H9 (cell line): ENCODE measurements around the gene CCNQ. TPM values are rescaled to one million over a fixed set of nuclear protein-coding genes. Genes with fewer than 3 reads are reported as not detected.

Experiments
- DNase-seq: peaks from one replicate; pipeline ENCODE4 v3.0.0-alpha.2; 2017
- H2AFZ ChIP-seq: one replicate; pipeline ENCODE4 v1.6.1; 2013; ENCODE audit warnings: mild to moderate bottlenecking, low read length, control low read depth, moderate library complexity
- H2AK5ac ChIP-seq: 2 replicates; pipeline ENCODE4 v1.6.1; 2013; ENCODE audit warnings: low read length, control low read depth, mixed read lengths; ENCODE audit not compliant: insufficient read length
- H2BK120ac ChIP-seq: one replicate; pipeline ENCODE4 v1.6.1; 2013; ENCODE audit warnings: low read depth, mild to moderate bottlenecking, low read length, control low read depth, inconsistent platforms; ENCODE audit not compliant: poor library complexity, severe bottlenecking
- H2BK12ac ChIP-seq: 2 replicates; pipeline ENCODE4 v1.6.1; 2013; ENCODE audit warnings: low read length, control low read depth, mixed read lengths, low read depth; ENCODE audit not compliant: insufficient read length
- H2BK15ac ChIP-seq: 2 replicates; pipeline ENCODE4 v1.6.1; 2013; ENCODE audit warnings: low read depth, low read length, control low read depth
- H2BK20ac ChIP-seq: one replicate; pipeline ENCODE4 v1.6.1; 2013; ENCODE audit warnings: low read depth, mild to moderate bottlenecking, low read length, control low read depth, inconsistent platforms; ENCODE audit not compliant: poor library complexity, severe bottlenecking
- H2BK5ac ChIP-seq: 2 replicates; pipeline ENCODE4 v1.6.1; 2013; ENCODE audit warnings: low read length, control low read depth, mixed read lengths; ENCODE audit not compliant: insufficient read length
- H3K14ac ChIP-seq: 2 replicates; pipeline ENCODE4 v1.6.1; 2013; ENCODE audit warnings: low read length, control low read depth; ENCODE audit not compliant: insufficient read depth
- H3K18ac ChIP-seq: 2 replicates; pipeline ENCODE4 v1.6.1; 2013; ENCODE audit warnings: low read depth, mild to moderate bottlenecking, mixed read lengths, low read length, control low read depth; ENCODE audit not compliant: insufficient read length
- H3K23ac ChIP-seq: 2 replicates; pipeline ENCODE4 v1.6.1; 2013; ENCODE audit warnings: low read length, control low read depth, mixed read lengths, low read depth; ENCODE audit not compliant: insufficient read length
- H3K23me2 ChIP-seq: 2 replicates; pipeline ENCODE4 v1.6.1; 2013; ENCODE audit warnings: low read depth, mild to moderate bottlenecking, mixed read lengths, low read length, control low read depth; ENCODE audit not compliant: insufficient read length, poor library complexity, severe bottlenecking
- H3K27ac ChIP-seq: 2 replicates; pipeline ENCODE4 v1.5.1; 2013; ENCODE audit warnings: low read length, control low read depth, mixed read lengths, low read depth; ENCODE audit not compliant: insufficient read length
- H3K27me3 ChIP-seq: 2 replicates; pipeline ENCODE4 v1.6.1; 2013; ENCODE audit warnings: low read length, control low read depth, inconsistent platforms; ENCODE audit not compliant: insufficient read depth
- H3K4ac ChIP-seq: 2 replicates; pipeline ENCODE4 v1.6.1; 2013; ENCODE audit warnings: low read depth, mild to moderate bottlenecking, control low read depth, inconsistent platforms, low read length, moderate library complexity
- H3K4me1 ChIP-seq: 2 replicates; pipeline ENCODE4 v1.6.1; 2013; ENCODE audit warnings: low read length, control low read depth, inconsistent platforms; ENCODE audit not compliant: insufficient read depth
- H3K4me2 ChIP-seq: 2 replicates; pipeline ENCODE4 v1.6.1; 2013; ENCODE audit warnings: low read length, control low read depth, mixed read lengths; ENCODE audit not compliant: insufficient read length, insufficient read depth
- H3K56ac ChIP-seq: 2 replicates; pipeline ENCODE4 v1.6.1; 2013; ENCODE audit warnings: low read depth, mild to moderate bottlenecking, mixed read lengths, low read length, control low read depth; ENCODE audit not compliant: insufficient read length
- H3K79me1 ChIP-seq: 2 replicates; pipeline ENCODE4 v1.6.1; 2013; ENCODE audit warnings: low read depth, mild to moderate bottlenecking, moderate library complexity, low read length, control low read depth, inconsistent platforms; ENCODE audit not compliant: insufficient read depth, poor library complexity, severe bottlenecking
- H3K79me2 ChIP-seq: 2 replicates; pipeline ENCODE4 v1.6.1; 2013; ENCODE audit warnings: low read length, control low read depth, inconsistent platforms; ENCODE audit not compliant: insufficient read depth
- H3K9ac ChIP-seq: 2 replicates; pipeline ENCODE4 v1.6.1; 2013; ENCODE audit warnings: low read length, control low read depth, mixed read lengths; ENCODE audit not compliant: insufficient read length; ENCODE audit errors: extremely low read depth
- H3K9me3 ChIP-seq: one replicate; pipeline ENCODE4 v1.6.1; 2013; ENCODE audit warnings: low read depth, low read length, inconsistent platforms; ENCODE audit not compliant: control insufficient read depth
- H3T11ph ChIP-seq: one replicate; pipeline ENCODE4 v1.6.1; 2013; ENCODE audit warnings: mild to moderate bottlenecking, low read length, control low read depth, inconsistent platforms
- H4K20me1 ChIP-seq: one replicate; pipeline ENCODE4 v1.6.1; 2013; ENCODE audit not compliant: control insufficient read depth, insufficient read length, insufficient read depth
- H4K5ac ChIP-seq: 2 replicates; pipeline ENCODE4 v1.6.1; 2013; ENCODE audit warnings: low read depth, mild to moderate bottlenecking, mixed read lengths, low read length, control low read depth; ENCODE audit not compliant: insufficient read length
- H4K8ac ChIP-seq: replicated peaks from 2 replicates; pipeline ENCODE4 v1.6.1; 2013; ENCODE audit warnings: low read length, control low read depth, mixed read lengths, low read depth; ENCODE audit not compliant: insufficient read length
- H4K91ac ChIP-seq: 2 replicates; pipeline ENCODE4 v1.6.1; 2013; ENCODE audit warnings: low read depth, mild to moderate bottlenecking, moderate library complexity, mixed read lengths, low read length, control low read depth; ENCODE audit not compliant: insufficient read length
- H3K27ac Mint-ChIP-seq, 3 experiments: 2 replicates in 2 of 3; 3 replicates in 1 of 3; pipeline ENCODE4 v1.8.0; 2020 to 2021; ENCODE audit warnings: mixed read lengths in 3 of 3, mild to moderate bottlenecking in 1 of 3, moderate library complexity in 1 of 3
- H3K27me3 Mint-ChIP-seq: 2 replicates; pipeline ENCODE4 v1.8.0; 2021; ENCODE audit warnings: low read depth, mild to moderate bottlenecking, moderate library complexity, mixed read lengths
- H3K36me3 Mint-ChIP-seq, 3 experiments: 2 replicates in 2 of 3; 3 replicates in 1 of 3; pipeline ENCODE4 v1.8.0; 2020 to 2021; ENCODE audit warnings: low read depth in 3 of 3, mixed read lengths in 3 of 3; ENCODE audit not compliant: insufficient read depth in 1 of 3
- H3K4me1 Mint-ChIP-seq, 2 experiments: 2 replicates each; pipeline ENCODE4 v1.8.0; 2020; ENCODE audit warnings: mixed read lengths in 2 of 2
- H3K4me3 Mint-ChIP-seq, 2 experiments: 2 replicates in 1 of 2; 3 replicates in 1 of 2; pipeline ENCODE4 v1.8.0; 2020 to 2021; ENCODE audit warnings: mild to moderate bottlenecking in 2 of 2, mixed read lengths in 2 of 2, moderate library complexity in 1 of 2
- H3K9me3 Mint-ChIP-seq, 2 experiments: 2 replicates in 1 of 2; 3 replicates in 1 of 2; pipeline ENCODE4 v1.8.0; 2020; ENCODE audit warnings: mild to moderate bottlenecking in 2 of 2, mixed read lengths in 2 of 2, moderate library complexity in 1 of 2
- CTCF ChIP-seq: fragments of 200-600 bp; sonication (generic); conservative IDR thresholded peaks from 3 replicates; pipeline ENCODE4 v1.8.0; 2021; ENCODE audit warnings: antibody characterized with exemption, mild to moderate bottlenecking
- WGBS: extraction: QIAGEN DNeasy Blood & Tissue Kit; methylation state at CpG from one replicate; pipeline ENCODE4 v1.1.7; 2013; ENCODE audit warnings: missing lambda C conversion rate, low lambda C conversion rate, mixed read lengths; ENCODE audit not compliant: insufficient read length; ENCODE audit errors: extremely low coverage; 5-methylcytosine and 5-hydroxymethylcytosine counted together
- total RNA-seq: library from RNA; stranded (reverse); gene quantifications from 2 replicates; pipeline ENCODE4 v1.2.1, GENCODE V29; 2021

CCNQ gene
- total RNA-seq, 1 experiment from 2014 or later: 18.4 TPM

GRCh38 chrX:153556767-153557166 is 42.2 kb downstream of the CCNQ start:
- H4K91ac ChIP-seq: no peak overlapping the region
- no peaks in the 10 kb centered on the region for H3K79me1 ChIP-seq
- Mint-ChIP-seq H3K4me3 (no peak overlapping the region), H3K4me1 (no peaks in the 10 kb centered on the region), H3K27ac (no peak overlapping the region), H3K27me3 (peaks cover 9% of the 10 kb centered on the region; the same call in 1 of the 2 replicates), H3K9me3 (peaks cover 70 to 87% of the 10 kb centered on the region in 2 experiments), H3K36me3 (peaks cover 0 to 2% (median 0%) of the 10 kb centered on the region in 3 experiments; a peak in 2 of 7 replicates)
- H2BK5ac ChIP-seq: no peak overlapping the region
- no peak overlapping the region for H4K8ac ChIP-seq
- no peak for TF ChIP-seq CTCF
- H3K18ac ChIP-seq: no peak overlapping the region
- no peak overlapping the region for H3K56ac ChIP-seq
- no peaks in the 10 kb centered on the region for H3K4me1 ChIP-seq
- peaks cover 56% of the 10 kb centered on the region for H3K9me3 ChIP-seq
- no peak overlapping the region for H3K4ac ChIP-seq
- no peak overlapping the region for H4K5ac ChIP-seq
- no peak overlapping the region for H3K14ac ChIP-seq
- H3T11ph ChIP-seq: no peak overlapping the region
- no peak overlapping the region for H3K9ac ChIP-seq
- H2AK5ac ChIP-seq: no peak overlapping the region
- H3K23me2 ChIP-seq: no peaks in the 10 kb centered on the region
- no peak overlapping the region for H3K4me2 ChIP-seq
- H2BK12ac ChIP-seq: no peak overlapping the region
- H3K27ac ChIP-seq: no peak overlapping the region
- no peak overlapping the region for H2BK15ac ChIP-seq
- no peak overlapping the region for H2BK120ac ChIP-seq
- no peak overlapping the region for H2BK20ac ChIP-seq
- DNase-seq: no peak
- no peaks in the 10 kb centered on the region for H4K20me1 ChIP-seq
- no peaks in the 10 kb centered on the region for H3K79me2 ChIP-seq
- no peaks in the 10 kb centered on the region for H3K27me3 ChIP-seq
- H2AFZ ChIP-seq: no peak overlapping the region
- H3K23ac ChIP-seq: no peak overlapping the region
- no CpG with 5 or more reads among the region's 12 CpGs for WGBS
